Activated CD4-positive, alpha-beta T cell treated with anti-CD3 and anti-CD28 coated beads, Interleukin-2, amount 10 ng/mL, durations not matched to agents 24 days and 14 days (primary cell): ENCODE results near the gene STUM. TPM values are rescaled to one million over a fixed set of nuclear protein-coding genes. Genes with fewer than 3 reads are reported as not detected.
A peak's percentile ranks its signal among the peaks of the same experiment; 100 is the strongest.
"Not testable (repeated sequence)": the region's sequence is repeated elsewhere in the genome, so short reads cannot be mapped to it uniquely, and the experiment has no call there.

Experiments used
- DNase-seq: peaks from one replicate; pipeline ENCODE4 v3.0.0; 2022
- H3K27ac Mint-ChIP-seq: one replicate; pipeline ENCODE4 v1.8.0; 2022; ENCODE audit warnings: mild to moderate bottlenecking, mixed read lengths
- H3K27me3 Mint-ChIP-seq: one replicate; pipeline ENCODE4 v1.8.0; 2022; ENCODE audit warnings: mixed read lengths
- H3K36me3 Mint-ChIP-seq: one replicate; pipeline ENCODE4 v1.8.0; 2022; ENCODE audit warnings: low read depth, mild to moderate bottlenecking, mixed read lengths
- H3K4me1 Mint-ChIP-seq: one replicate; pipeline ENCODE4 v1.8.0; 2021; ENCODE audit warnings: mixed read lengths
- H3K4me3 Mint-ChIP-seq: one replicate; pipeline ENCODE4 v1.8.0; 2022; ENCODE audit warnings: mild to moderate bottlenecking, moderate library complexity, mixed read lengths
- H3K9me3 Mint-ChIP-seq: one replicate; pipeline ENCODE4 v1.8.0; 2021; ENCODE audit warnings: mixed read lengths
- intact Hi-C: fragments of 100-400 bp; cut with micrococcal nuclease; formaldehyde crosslinking; loops from one replicate; pipeline ENCODE4 v1.15.1; 2023
- total RNA-seq: library from RNA; stranded (reverse); gene quantifications from 2 replicates; pipeline ENCODE4 v1.2.3, GENCODE V29; 2022

The STUM gene
- total RNA-seq, 1 donor from 2014 or later, result not detected

GRCh38 chr1:226603858-226604559, 55.4 kb downstream of the STUM start:
- intact Hi-C loops, result loop anchor here (10.0 kb wide), 1 partner anchor 479 kb away; no protein-coding TSS in a partner anchor
- Mint-ChIP-seq H3K9me3 (no peaks in the 10 kb centered on the region), H3K4me1 (peaks cover 3% of the 10 kb centered on the region), H3K27ac (no peak overlapping the region), H3K27me3 (no peaks in the 10 kb centered on the region), H3K4me3 (no peak overlapping the region), H3K36me3 (no peaks in the 10 kb centered on the region)
- DNase-seq, result no peak

DNA sequence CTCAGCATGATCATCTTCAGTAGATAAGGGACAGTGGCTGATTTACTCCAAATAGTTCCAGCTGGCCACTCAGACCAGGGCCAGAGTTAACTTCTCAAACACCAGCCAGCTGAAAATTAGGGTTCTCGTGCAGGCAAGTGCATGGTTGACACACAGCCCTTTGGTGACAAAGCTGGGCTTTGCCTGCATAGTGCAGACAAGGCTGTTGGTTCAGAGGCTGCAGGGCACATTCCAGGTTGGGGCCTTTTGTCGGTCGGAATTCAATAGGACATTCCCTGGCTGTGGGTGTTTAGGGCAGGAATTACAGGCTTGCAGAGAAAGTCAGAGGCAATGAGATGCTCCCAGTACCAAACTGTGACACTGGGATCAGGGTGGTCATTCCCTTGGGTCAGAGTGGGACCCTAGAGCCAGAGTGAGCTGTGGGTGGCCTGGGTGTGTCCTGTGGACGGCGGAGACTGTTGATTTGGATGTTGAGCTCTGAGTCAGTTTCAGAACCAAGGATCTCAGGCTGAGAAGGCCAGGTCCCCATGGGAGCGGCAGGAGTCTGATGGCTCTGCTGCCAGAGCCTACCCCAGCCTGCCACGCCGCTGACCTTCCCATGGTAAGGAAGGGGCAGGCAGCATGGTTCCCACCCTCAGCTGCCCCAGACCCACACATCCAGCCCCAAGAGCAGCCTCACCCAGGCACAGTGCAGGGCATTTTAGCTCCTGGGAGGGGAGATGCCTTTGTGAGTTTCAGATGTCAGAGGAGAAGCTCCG, 56.2 kb downstream of the STUM start:
- intact Hi-C loops, result loop anchor here (10.0 kb wide), 1 partner anchor 480 kb away; no protein-coding TSS in a partner anchor
- Mint-ChIP-seq H3K9me3 (no peaks in the 10 kb centered on the region), H3K4me3 (no peak overlapping the region), H3K4me1 (peaks cover 3% of the 10 kb centered on the region), H3K27me3 (peaks cover 5% of the 10 kb centered on the region), H3K27ac (no peak overlapping the region), H3K36me3 (no peaks in the 10 kb centered on the region)
- DNase-seq, result no peak

DNA sequence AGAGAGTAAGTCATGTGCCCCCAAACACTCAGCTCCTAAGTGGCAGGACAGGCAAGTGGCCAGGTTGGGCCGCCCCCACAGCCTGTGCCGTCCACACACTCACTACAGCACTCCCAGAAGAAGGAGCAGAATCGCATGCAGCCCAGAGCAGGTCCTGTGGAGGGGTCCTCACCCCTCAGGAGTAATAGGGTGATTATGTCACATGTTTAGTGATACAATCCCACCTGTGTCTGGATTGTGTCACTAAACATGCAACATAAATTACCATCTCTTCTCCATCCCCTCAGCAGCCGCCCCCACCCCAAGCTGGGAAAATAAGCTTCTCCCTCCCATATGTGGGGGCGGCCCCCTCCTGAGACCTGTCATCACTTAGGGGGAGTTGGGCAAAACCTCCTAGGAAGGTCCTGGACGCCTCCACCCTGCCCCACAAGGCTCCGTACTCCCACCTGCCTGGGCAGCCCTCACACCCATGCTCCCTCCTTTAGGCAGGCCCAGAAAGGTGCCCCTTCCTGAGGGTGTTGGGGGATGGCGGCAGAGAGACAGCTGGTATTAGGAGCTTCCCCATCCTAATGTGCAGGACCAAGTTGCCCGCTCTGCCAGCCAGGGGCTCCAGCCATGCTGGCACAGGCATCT, 56.9 kb downstream of the STUM start:
- no peak for DNase-seq
- H3K9me3 Mint-ChIP-seq, result no peaks in the 10 kb centered on the region
- H3K27ac Mint-ChIP-seq, result no peak overlapping the region
- H3K4me3 Mint-ChIP-seq, result no peak overlapping the region
- H3K27me3 Mint-ChIP-seq, result peaks cover 5% of the 10 kb centered on the region
- H3K36me3 Mint-ChIP-seq, result no peaks in the 10 kb centered on the region
- intact Hi-C loops, result loop anchor here (10.0 kb wide), 1 partner anchor 481 kb away; no protein-coding TSS in a partner anchor
- H3K4me1 Mint-ChIP-seq, result peaks cover 3% of the 10 kb centered on the region

GRCh38 chr1:226606311-226607267, 58.0 kb downstream of the STUM start:
- Mint-ChIP-seq H3K27me3 (peaks cover 5% of the 10 kb centered on the region), H3K4me3 (no peak overlapping the region), H3K9me3 (no peaks in the 10 kb centered on the region), H3K36me3 (no peaks in the 10 kb centered on the region), H3K27ac (no peak overlapping the region), H3K4me1 (peaks cover 3% of the 10 kb centered on the region)
- intact Hi-C loops, result loop anchor here (10.0 kb wide), 1 partner anchor 482 kb away; no protein-coding TSS in a partner anchor
- no peak for DNase-seq

GRCh38 chr1:226607268-226607660, 58.7 kb downstream of the STUM start:
- H3K27me3 Mint-ChIP-seq, result peaks cover 5% of the 10 kb centered on the region
- H3K4me3 Mint-ChIP-seq, result no peak overlapping the region
- H3K36me3 Mint-ChIP-seq, result no peaks in the 10 kb centered on the region
- intact Hi-C loops, result loop anchor here (10.0 kb wide), 1 partner anchor 482 kb away; no protein-coding TSS in a partner anchor
- peaks cover 3% of the 10 kb centered on the region for H3K4me1 Mint-ChIP-seq
- no peaks in the 10 kb centered on the region for H3K9me3 Mint-ChIP-seq
- DNase-seq, result no peak
- H3K27ac Mint-ChIP-seq, result no peak overlapping the region

GRCh38 chr1:226607821-226608220, 59.3 kb downstream of the STUM start:
- no peak overlapping the region for H3K4me3 Mint-ChIP-seq
- intact Hi-C loops, result loop anchor here (2.0 to 10.0 kb wide), 2 partner anchors 183 to 483 kb away; no protein-coding TSS in a partner anchor
- H3K4me1 Mint-ChIP-seq, result peaks cover 3% of the 10 kb centered on the region

GRCh38 chr1:226608699-226609505, 60.3 kb downstream of the STUM start:
- Mint-ChIP-seq H3K4me1 (no peaks in the 10 kb centered on the region), H3K36me3 (no peaks in the 10 kb centered on the region), H3K27me3 (peaks cover 12% of the 10 kb centered on the region), H3K4me3 (no peak overlapping the region), H3K27ac (no peak overlapping the region), H3K9me3 (no peaks in the 10 kb centered on the region)
- intact Hi-C loops, result loop anchor here (2.0 to 10.0 kb wide), 2 partner anchors 184 to 484 kb away; no protein-coding TSS in a partner anchor
- peak; percentile 87 for DNase-seq

More at GRCh38 chr1:226607821-226608220, 59.3 kb downstream of the STUM start:
- Mint-ChIP-seq H3K27me3 (peaks cover 6% of the 10 kb centered on the region), H3K9me3 (no peaks in the 10 kb centered on the region), H3K36me3 (no peaks in the 10 kb centered on the region), H3K27ac (no peak overlapping the region)
- no peak for DNase-seq

DNA sequence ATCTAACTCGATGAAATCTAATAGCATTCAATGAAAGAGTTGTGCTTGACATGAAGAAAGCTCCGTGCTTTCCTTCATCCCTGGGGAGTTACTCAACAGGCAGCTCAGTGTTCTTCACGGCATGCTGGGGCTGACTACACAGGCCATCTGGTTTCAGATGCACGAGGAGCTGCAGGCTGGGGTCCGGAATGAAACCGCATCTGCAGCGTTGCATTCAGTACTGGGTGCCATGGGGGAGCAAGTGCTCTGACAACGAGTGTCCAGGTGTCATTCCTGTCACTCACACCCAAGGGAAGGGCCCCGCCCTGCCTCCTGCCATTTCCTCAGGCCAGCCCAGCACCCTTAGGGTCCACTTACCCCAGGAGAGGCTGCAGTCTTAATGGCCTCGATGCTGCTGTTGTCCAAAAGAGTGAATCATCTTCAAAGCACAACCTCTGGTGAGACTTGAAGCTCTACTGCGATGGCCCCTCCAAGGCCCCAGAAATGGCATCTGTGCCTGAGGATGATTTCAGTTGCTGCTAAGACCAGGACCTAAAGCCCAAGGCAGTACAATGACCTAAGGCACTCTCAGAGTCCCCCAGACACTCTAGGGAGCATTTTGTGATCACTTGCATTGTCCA, 61.4 kb downstream of the STUM start:
- H3K36me3 Mint-ChIP-seq, result no peaks in the 10 kb centered on the region
- intact Hi-C loops, result loop anchor here (2.0 to 10.0 kb wide), 2 partner anchors 185 to 485 kb away; no protein-coding TSS in a partner anchor
- H3K27me3 Mint-ChIP-seq, result peaks cover 14% of the 10 kb centered on the region
- no peak overlapping the region for H3K4me3 Mint-ChIP-seq
- no peaks in the 10 kb centered on the region for H3K4me1 Mint-ChIP-seq
- H3K27ac Mint-ChIP-seq, result no peak overlapping the region
- no peaks in the 10 kb centered on the region for H3K9me3 Mint-ChIP-seq
- no peak for DNase-seq

DNA sequence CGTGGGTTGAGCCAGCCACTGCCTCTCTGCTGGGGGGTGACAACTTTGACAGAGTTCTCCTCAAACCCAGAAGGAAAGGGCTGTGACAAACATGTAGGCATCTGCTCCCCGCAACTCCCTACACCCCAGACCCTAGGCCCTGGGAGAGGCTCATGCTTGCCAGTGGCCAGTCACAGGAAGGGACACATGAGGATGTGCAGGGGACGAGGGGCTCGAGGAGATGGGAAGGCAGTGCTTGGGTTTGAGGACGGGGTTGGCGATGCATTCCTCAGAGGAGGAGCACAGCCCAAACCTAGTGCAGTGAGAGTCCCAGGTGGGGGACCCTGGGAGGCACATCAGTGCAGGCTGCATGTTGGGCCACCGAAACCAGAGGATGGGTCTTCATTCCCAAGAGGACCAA, 62.1 kb downstream of the STUM start:
- no peak overlapping the region for H3K4me3 Mint-ChIP-seq
- no peaks in the 10 kb centered on the region for H3K9me3 Mint-ChIP-seq

GRCh38 chr1:226611301-226611700, 62.7 kb downstream of the STUM start:
- no peak overlapping the region for H3K4me3 Mint-ChIP-seq
- intact Hi-C loops, result no loop called here
- H3K9me3 Mint-ChIP-seq, result no peaks in the 10 kb centered on the region
- DNase-seq, result no peak
- H3K36me3 Mint-ChIP-seq, result no peaks in the 10 kb centered on the region
- H3K27ac Mint-ChIP-seq, result no peak overlapping the region
- no peaks in the 10 kb centered on the region for H3K4me1 Mint-ChIP-seq
- H3K27me3 Mint-ChIP-seq, result peaks cover 16% of the 10 kb centered on the region

More for the DNA sequence above, 62.1 kb downstream of the STUM start:
- peaks cover 16% of the 10 kb centered on the region for H3K27me3 Mint-ChIP-seq
- no peaks in the 10 kb centered on the region for H3K4me1 Mint-ChIP-seq
- intact Hi-C loops, result no loop called here
- no peak overlapping the region for H3K27ac Mint-ChIP-seq
- DNase-seq, result no peak
- H3K36me3 Mint-ChIP-seq, result no peaks in the 10 kb centered on the region

GRCh38 chr1:226611980-226612379, 63.4 kb downstream of the STUM start:
- DNase-seq, H3K9me3 Mint-ChIP-seq, intact Hi-C loops, H3K36me3 Mint-ChIP-seq, H3K4me3 Mint-ChIP-seq, H3K27ac Mint-ChIP-seq, H3K4me1 Mint-ChIP-seq: not testable (repeated sequence)
- peaks cover 16% of the 10 kb centered on the region for H3K27me3 Mint-ChIP-seq

- DNase-seq, result no peak
- intact Hi-C loops, result no loop called here
- H3K27ac Mint-ChIP-seq, result no peak overlapping the region
- no peaks in the 10 kb centered on the region for H3K4me1 Mint-ChIP-seq
- H3K27me3 Mint-ChIP-seq, result peaks cover 18% of the 10 kb centered on the region
- no peaks in the 10 kb centered on the region for H3K36me3 Mint-ChIP-seq
- no peak overlapping the region for H3K4me3 Mint-ChIP-seq
- H3K9me3 Mint-ChIP-seq, result no peaks in the 10 kb centered on the region
Measured at GRCh38 chr1:226615876-226616275, 67.3 kb downstream of the STUM start.
